ENCODE results near the gene STK24.

GRCh38 chr13:98482476-98483444 is 94.1 kb downstream of the STK24 start:
- TF ChIP-seq CTCF (IDR thresholded peaks at IDR 0.05; ENCODE audit: low read depth, low read length): peak; percentile 68
- no peak for TF ChIP-seq EZH2phosphoT487 (IDR thresholded peaks at IDR 0.05; ENCODE audit: low read depth)

Measured in OCI-LY3 (cell line).